ENCODE data around the gene CCDC157.

CCDC157 gene

GRCh38 chr22:30371321-30371720 lies 14.5 kb downstream of the CCDC157 start:
- Histone ChIP-seq H3K4me3 (ENCODE audit: low read depth, low read length, poor library complexity, severe bottlenecking) (no peak overlapping the region), H3K27me3 (ENCODE audit: insufficient read depth, low read length) (peaks cover 4% of the 10 kb centered on the region; the same call in 1 of the 2 replicates), H3K36me3 (ENCODE audit: insufficient read depth, low read length) (no peaks in the 10 kb centered on the region), H3K4me2 (ENCODE audit: low read length) (no peak overlapping the region), H3K27ac (ENCODE audit: low read depth, low read length, poor library complexity, severe bottlenecking) (no peak overlapping the region), H3K9me2 (ENCODE audit: low read depth, low read length) (no peaks in the 10 kb centered on the region), H2AFZ (ENCODE audit: low read length) (no peak overlapping the region), H3K4me1 (ENCODE audit: insufficient read depth, low read length, severe bottlenecking) (no peaks in the 10 kb centered on the region), H3K79me2 (ENCODE audit: insufficient read depth, low read length) (no peaks in the 10 kb centered on the region), H3K9ac (ENCODE audit: low read length) (no peak overlapping the region), H3F3A (ENCODE audit: insufficient read depth, low read length) (no peaks in the 10 kb centered on the region), H4K20me1 (ENCODE audit: insufficient read depth, low read length) (no peaks in the 10 kb centered on the region), H3K9me3 (ENCODE audit: low read length) (no peaks in the 10 kb centered on the region)
- TF ChIP-seq EZH2 (IDR thresholded peaks at IDR 0.05; ENCODE audit: borderline replicate concordance, low read length) (no peak), CTCF (IDR thresholded peaks at IDR 0.05; ENCODE audit: low read length) (no peak)

- no peak overlapping the region for H3K4me3 ChIP-seq (ENCODE audit: low read depth, low read length, poor library complexity, severe bottlenecking)
- H3K36me3 ChIP-seq (ENCODE audit: insufficient read depth, low read length), result no peaks in the 10 kb centered on the region
- H3F3A ChIP-seq (ENCODE audit: insufficient read depth, low read length), result no peaks in the 10 kb centered on the region
- peaks cover 4% of the 10 kb centered on the region; the same call in 1 of the 2 replicates for H3K27me3 ChIP-seq (ENCODE audit: insufficient read depth, low read length)
- H3K4me1 ChIP-seq (ENCODE audit: insufficient read depth, low read length, severe bottlenecking), result no peaks in the 10 kb centered on the region
- no peaks in the 10 kb centered on the region for H4K20me1 ChIP-seq (ENCODE audit: insufficient read depth, low read length)
- no peaks in the 10 kb centered on the region for H3K9me3 ChIP-seq (ENCODE audit: low read length)
- no peak overlapping the region for H2AFZ ChIP-seq (ENCODE audit: low read length)
- no peak overlapping the region for H3K27ac ChIP-seq (ENCODE audit: low read depth, low read length, poor library complexity, severe bottlenecking)
- TF ChIP-seq EZH2 (IDR thresholded peaks at IDR 0.05; ENCODE audit: borderline replicate concordance, low read length), result no peak
- no peak for TF ChIP-seq CTCF (IDR thresholded peaks at IDR 0.05; ENCODE audit: low read length)
- no peaks in the 10 kb centered on the region for H3K9me2 ChIP-seq (ENCODE audit: low read depth, low read length)
- no peak overlapping the region for H3K4me2 ChIP-seq (ENCODE audit: low read length)
- no peaks in the 10 kb centered on the region for H3K79me2 ChIP-seq (ENCODE audit: insufficient read depth, low read length)
- no peak overlapping the region for H3K9ac ChIP-seq (ENCODE audit: low read length)
Measured at GRCh38 chr22:30371981-30372380, 15.2 kb downstream of the CCDC157 start.

GRCh38 chr22:30372915-30373314 lies 16.1 kb downstream of the CCDC157 start:
- TF ChIP-seq EZH2 (IDR thresholded peaks at IDR 0.05; ENCODE audit: borderline replicate concordance, low read length) (no peak), CTCF (IDR thresholded peaks at IDR 0.05; ENCODE audit: low read length) (no peak)
- H3K4me3 ChIP-seq (ENCODE audit: low read depth, low read length, poor library complexity, severe bottlenecking), result no peak overlapping the region
- no peaks in the 10 kb centered on the region for H3K36me3 ChIP-seq (ENCODE audit: insufficient read depth, low read length)
- H2AFZ ChIP-seq (ENCODE audit: low read length), result no peak overlapping the region
- H3K79me2 ChIP-seq (ENCODE audit: insufficient read depth, low read length), result no peaks in the 10 kb centered on the region
- no peak overlapping the region for H3K4me2 ChIP-seq (ENCODE audit: low read length)
- peaks cover 4% of the 10 kb centered on the region; the same call in 1 of the 2 replicates for H3K27me3 ChIP-seq (ENCODE audit: insufficient read depth, low read length)
- no peaks in the 10 kb centered on the region for H4K20me1 ChIP-seq (ENCODE audit: insufficient read depth, low read length)
- H3K9me3 ChIP-seq (ENCODE audit: low read length), result no peaks in the 10 kb centered on the region
- no peak overlapping the region for H3K9ac ChIP-seq (ENCODE audit: low read length)
- no peaks in the 10 kb centered on the region for H3F3A ChIP-seq (ENCODE audit: insufficient read depth, low read length)
- no peaks in the 10 kb centered on the region for H3K4me1 ChIP-seq (ENCODE audit: insufficient read depth, low read length, severe bottlenecking)
- no peak overlapping the region for H3K27ac ChIP-seq (ENCODE audit: low read depth, low read length, poor library complexity, severe bottlenecking)
- H3K9me2 ChIP-seq (ENCODE audit: low read depth, low read length), result no peaks in the 10 kb centered on the region
